NCI-H748 (cell line): ENCODE data around the gene TRPM5.
"Not testable (repeated sequence)": the region's sequence is repeated elsewhere in the genome, so short reads cannot be mapped to it uniquely, and the experiment has no call there.

Source experiments
- DNase-seq: peaks from one replicate; lab custom pipeline; 2025; ENCODE audit not compliant: unreplicated experiment; lab: John Stamatoyannopoulos, UW

Gene TRPM5, protein sequence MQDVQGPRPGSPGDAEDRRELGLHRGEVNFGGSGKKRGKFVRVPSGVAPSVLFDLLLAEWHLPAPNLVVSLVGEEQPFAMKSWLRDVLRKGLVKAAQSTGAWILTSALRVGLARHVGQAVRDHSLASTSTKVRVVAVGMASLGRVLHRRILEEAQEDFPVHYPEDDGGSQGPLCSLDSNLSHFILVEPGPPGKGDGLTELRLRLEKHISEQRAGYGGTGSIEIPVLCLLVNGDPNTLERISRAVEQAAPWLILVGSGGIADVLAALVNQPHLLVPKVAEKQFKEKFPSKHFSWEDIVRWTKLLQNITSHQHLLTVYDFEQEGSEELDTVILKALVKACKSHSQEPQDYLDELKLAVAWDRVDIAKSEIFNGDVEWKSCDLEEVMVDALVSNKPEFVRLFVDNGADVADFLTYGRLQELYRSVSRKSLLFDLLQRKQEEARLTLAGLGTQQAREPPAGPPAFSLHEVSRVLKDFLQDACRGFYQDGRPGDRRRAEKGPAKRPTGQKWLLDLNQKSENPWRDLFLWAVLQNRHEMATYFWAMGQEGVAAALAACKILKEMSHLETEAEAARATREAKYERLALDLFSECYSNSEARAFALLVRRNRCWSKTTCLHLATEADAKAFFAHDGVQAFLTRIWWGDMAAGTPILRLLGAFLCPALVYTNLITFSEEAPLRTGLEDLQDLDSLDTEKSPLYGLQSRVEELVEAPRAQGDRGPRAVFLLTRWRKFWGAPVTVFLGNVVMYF (N-terminal part only)

DNA sequence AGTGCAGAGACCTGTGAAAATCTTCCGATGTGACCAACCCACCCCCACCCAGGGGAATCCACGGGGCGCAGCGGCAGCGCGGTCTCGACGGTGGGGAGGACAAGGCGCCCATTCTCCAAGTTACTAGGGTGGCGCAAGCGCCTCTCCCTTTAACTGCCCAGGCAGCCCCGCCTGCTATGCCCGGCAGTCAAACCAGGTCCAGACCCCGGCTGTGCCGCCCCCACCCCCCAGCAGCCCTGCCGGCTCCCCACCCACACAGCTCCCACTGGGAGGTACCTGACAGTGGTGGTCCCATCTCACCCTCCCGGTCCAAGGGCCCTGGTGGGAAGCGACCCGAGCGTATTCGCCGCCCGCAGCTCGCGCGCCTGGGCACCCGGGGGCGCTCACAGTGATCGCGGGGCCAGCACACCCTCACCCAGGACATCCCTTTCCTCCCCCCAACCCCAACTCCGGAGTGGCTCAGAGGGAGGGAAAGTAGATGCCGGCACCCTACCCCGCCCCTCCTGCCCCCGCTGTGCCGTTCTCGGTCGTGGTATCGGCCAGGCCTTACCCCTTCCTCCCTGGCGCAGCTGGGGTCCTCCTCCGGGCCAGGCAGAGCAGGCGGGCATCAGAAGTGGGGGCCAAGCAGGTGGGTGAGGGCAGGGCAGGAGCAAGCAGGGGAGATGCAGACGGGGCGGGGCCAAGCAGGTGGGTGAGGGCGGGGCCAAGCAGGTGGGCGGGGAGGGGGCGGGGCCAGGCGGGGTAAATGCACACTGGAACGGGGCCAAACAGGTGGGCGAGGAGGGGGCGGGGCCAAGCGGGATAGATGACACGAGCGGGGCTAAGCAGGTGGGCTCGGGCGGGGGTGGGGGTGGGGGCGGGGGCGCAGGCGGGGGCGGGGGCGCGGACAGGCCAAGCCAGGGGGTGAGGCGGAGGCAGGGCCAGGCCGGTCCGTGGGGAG lies at the start of gene TRPM5:
TSS of gene TRPM5 (minus strand) at position 634 of the 940 bp plus-strand sequence. CDS start 21,478 bp downstream, outside the sequence.
- peak; percentile 45 for DNase-seq

DNA sequence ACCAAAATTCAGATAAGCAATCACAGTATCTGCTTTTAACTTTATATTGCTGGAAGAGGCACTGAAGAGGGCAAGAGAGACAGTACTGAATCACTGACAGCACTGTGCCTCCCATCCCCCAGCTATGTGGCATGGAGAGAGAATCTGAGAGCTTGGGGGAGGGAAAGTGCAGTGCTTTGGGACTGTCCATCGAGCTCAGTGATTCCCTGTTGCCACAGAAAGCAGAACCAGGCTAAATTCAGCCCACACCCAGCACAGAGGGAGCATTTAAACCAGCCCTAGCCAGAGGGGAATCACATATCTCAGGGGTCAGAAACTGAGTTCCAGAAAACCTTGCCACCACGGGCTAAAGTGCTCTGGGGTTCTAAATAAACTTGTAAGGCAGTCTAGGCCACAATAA lies 44.8 kb upstream of the TRPM5 start:
- DNase-seq: no peak

DNA sequence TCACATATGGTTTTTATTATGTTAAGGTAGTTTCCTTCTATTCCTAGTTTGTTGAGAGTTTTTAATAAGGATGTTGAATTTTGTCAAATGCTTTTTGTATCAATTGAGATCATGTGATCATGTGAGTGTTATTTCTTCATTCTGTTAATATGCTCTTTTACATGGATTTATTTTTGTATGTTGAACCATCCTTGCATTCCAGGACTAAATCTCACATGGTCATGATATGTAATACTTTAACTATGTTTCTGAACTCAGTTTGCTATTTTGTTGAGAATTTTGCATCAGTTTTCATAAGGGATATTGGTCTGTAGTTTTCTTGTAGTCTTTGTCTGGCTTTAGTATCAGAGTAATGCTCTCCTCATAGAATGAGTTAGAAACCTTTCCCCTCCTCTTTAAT lies 43.7 kb upstream of the TRPM5 start:
- no peak for DNase-seq

DNA sequence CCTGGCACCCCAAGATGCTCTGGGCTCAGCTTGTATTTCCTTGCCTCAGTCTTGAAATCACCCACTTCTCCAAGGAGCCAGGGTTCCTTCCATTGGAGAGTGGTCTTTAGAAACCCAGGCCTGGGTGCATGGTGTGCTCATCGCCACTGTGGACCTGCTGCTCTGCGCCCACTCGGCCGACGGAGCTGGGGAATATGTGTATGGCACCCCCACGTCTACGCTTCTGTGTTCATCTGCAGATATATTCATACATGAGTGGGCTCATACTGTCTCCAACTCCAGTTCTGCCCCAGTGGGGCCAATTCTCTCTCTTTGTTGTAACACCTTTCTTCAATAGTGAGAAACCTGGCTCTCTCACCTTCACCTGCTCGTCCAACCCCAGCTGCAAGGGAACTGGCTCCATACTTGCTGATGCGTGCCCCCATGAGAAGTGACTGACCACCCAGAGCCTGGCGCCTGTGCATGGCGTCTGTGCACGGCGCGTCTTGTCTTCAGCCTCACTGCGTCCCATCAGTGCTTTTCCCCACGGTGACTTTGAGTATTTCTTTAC lies 40.3 kb upstream of the TRPM5 start:
- no peak for DNase-seq

DNA sequence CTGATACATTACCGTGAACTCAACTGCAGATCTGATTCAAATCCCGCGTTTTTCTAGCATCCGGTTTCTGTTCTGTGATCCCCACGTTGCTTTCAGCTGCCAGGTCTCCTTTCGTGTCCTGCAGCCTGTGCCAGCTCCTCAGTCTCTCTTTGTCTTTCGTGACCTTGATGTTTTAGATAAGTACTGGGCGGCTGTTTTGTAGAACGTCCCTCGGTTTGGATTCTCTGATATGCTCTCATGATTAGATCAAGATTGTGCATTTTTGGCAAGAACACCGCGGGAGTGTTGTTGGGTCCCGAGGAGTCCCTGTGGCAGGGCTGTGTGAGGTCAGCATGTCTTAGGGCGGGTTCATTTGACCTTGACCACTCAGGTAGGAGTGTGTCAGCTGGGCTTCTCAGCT lies 39.1 kb upstream of the TRPM5 start:
- DNase-seq: peak; percentile 81

DNA sequence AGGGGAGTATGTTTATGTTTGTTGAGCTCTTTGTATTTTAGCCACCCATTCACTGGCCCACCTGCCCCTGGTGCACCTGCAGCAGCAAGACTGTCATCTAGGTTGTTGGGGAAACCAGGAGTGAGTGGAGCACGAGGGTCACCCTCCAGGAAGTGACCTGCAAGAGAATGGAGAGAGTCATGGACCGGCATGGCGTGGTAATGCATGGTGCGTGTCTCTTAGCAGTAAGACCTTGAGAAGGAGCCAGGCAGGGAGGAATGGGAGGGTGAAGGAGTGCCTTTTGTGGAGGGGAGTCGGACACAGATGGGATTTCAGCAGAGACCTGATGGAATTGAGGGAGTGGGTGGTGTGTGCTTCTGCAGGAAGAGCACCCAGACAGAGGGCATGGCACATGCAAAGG lies 38.4 kb upstream of the TRPM5 start:
- DNase-seq: peak; percentile 94

DNA sequence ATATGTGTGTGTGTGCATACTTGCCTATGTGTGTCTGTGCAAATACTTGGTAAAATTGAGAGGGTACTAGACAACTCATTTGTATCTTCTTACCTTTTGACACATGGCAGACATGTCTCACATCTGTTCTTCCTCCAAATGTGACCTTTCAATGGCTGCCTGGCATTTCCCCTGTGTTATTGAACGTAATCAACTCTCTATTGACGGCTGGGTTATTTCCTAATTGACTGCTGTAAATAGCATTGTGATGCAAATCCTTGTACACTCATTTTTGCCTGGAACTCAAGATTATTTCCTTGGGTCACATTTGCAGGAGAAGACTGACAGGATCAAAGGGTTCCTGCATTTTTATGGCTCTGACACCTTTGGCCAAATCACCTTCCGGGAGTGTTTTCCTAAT lies 37.9 kb upstream of the TRPM5 start:
- peak; percentile 87 for DNase-seq

DNA sequence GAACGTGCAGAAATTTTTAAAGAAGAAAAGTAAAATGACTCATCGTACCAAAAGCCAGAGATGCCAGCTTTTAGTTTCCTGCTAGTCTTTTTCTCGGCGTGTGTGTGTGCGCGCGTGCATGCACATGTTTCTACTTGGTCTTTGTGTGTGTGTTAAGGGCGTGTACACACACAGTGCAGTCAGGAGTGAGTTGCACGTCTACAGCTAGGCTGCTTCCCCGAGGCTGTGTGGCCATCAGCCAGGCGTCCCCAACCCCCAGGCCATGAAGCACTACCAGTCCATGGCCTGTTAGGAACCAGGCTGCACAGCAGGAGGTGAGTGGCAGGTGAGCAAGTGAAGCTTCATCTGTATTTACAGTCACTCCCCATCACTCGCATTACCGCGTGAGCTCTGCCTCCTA lies 36.9 kb upstream of the TRPM5 start:
- peak; percentile 93 for DNase-seq

DNA sequence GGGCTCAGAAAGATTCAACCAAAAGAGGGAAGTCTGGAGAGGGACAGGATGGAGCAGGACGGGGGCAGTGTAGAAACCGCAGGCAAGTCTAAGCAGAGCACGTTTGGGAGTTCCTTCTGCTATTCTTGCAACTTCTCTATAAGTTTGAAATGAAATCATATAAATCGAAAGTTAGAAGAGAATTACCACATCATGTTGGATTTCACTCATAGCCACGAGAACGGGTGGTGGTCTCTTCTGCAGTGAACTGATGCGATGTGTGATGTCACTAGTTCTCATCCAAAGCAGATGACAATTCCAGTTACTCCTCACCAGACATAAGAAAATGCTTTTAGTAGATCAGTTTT lies 36.5 kb upstream of the TRPM5 start:
- DNase-seq: no peak

DNA sequence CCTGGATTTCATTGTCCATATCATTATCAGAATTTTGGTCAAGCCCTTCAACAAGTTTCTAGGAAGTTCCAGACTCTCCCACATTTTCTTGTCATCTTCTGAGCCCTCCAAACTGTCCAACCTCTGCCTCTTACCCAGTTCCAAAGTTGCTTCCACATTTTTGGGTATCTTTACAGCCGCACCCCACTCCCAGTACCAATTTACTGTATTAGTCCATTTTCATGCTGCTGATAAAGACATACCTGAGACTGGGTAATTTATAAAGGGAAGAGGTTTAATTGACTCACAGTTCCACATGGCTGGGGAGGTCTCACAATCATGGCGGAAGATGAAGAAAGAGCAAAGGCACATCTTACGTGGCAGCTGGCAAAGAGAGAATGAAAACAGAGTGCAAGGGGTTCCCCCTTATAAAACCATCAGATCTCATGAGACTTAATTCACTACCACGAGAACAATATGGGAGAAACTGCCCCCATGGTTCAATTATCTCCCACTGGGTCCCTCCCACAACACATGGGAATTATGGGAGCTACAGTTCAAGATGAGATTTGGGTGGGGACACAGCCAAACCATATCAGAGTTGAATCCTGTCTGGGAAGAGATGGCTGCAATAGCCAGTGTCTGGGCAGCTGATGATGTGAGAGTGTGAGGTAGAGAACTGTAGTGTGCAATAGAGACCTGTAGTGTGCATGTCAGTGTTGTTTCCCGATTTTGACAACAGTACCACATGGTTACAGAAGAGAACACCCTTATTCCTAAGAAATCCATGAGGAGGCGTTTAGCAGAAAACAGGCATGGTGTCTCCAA lies 36.0 kb upstream of the TRPM5 start:
- not testable (repeated sequence) for DNase-seq

DNA sequence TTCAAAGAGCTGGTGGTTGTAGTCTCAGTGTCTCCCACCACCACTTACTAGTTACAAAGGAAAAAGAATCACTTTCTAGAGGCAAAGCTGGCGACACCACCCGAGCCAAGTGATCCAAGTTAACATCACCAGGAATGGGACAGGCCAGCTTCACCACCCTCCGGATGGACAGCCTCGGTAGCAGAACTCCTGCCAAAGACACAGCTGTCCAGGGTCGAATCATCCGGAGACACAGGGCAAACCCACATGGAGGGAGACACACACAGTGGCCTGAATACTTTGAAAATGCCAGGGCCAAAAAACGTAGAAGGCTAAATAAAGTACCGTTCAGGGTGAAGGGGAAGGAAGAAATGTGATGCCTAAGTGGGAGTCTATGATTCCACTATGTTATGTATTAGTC lies 33.6 kb upstream of the TRPM5 start:
- no peak for DNase-seq

DNA sequence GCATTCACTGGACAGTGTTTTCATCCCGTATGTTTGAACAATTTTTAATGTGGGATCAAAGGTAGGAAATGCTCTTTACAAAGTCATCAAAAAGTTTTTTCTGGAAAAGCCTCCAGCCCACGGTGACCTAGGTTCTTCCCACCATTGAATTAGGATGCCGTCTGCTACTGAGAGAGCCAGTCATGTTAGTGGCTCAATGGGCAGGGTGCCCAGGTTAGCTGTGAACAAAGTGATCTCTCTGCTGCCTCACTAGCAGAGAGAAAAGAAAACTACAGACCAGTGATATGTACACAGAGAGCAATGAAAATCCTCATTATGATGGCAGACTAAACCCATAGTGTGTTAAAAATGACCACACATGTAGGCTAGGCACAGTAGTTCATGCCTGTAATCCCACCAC lies 32.9 kb upstream of the TRPM5 start:
- no peak for DNase-seq

DNA sequence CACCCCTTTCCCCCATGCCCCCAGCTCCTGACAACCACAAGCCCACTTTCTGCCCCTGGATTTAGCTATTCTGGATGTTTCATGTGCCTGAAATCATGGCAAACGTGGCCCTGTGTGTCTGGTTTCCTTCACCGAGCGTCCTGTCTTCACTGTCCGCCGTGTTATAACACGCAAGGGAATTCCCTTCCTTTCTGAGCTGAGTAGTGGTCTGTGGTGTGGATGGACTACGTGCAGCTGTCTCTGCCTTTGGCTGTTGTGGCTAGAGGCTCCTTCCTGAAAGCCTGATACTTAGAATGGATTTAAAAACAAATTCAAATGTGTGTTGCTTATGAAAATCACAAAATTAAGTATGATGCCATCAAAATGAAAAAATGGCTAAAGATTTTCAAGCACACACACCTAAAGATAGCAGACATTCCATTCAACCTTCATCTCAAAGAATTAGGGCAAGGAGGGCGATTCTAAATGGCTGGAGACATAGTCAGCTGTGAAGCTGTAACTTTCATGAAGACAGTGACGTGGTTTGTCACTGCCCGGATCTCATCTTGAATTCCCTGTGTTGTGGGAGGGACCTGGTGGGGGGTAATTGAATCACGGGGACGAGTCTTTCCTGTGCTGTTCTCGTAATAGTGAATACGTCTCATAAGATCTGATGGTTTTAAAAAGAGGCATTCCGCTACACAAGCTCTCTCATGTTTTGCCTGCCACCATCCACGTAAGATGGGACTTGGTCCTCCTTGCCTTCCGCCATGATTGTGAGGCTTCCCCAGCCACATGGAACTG lies 31.0 kb upstream of the TRPM5 start:
- no peak for DNase-seq

DNA sequence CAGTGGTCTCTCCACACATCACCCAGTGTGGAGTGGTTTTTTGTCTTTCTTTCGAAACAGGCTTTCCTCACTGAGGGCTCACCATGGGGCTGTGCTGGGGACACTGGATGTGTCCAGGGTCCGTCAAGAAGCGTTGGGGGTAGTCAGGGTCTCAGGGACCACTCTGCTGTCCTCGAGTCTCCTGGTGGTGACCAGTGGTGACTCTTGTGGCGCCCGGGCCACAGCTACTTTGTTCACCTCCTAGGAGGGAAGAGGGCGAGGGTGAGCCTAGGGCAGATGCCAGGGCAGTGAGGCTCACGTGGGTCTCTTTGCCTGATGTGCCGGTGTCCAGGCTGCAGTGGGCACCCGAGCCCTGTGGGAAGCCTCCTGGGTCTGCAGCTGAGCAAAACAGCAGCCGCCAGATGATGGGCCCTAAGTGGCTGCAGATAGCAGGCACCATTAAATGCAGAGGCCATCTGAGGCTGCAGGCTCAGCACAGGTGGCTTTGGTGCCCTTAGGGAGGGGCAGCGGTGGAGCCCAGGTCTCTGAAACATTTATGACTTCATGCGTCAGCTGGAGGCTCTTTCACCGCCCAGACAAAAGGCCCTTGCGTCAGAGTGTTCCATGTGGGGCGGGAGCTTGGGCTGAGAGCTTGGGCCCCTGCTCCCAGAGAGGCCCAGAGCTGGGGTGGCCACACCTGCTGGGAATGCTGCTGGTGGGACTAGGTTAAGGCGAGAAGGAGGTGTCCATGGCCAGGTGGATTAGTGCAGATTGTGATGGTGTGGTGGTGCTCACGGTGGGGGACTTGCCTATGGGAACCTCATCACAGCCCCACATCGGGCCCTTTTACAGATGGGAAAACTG lies 30.0 kb upstream of the TRPM5 start:
- DNase-seq: peak; percentile 85

DNA sequence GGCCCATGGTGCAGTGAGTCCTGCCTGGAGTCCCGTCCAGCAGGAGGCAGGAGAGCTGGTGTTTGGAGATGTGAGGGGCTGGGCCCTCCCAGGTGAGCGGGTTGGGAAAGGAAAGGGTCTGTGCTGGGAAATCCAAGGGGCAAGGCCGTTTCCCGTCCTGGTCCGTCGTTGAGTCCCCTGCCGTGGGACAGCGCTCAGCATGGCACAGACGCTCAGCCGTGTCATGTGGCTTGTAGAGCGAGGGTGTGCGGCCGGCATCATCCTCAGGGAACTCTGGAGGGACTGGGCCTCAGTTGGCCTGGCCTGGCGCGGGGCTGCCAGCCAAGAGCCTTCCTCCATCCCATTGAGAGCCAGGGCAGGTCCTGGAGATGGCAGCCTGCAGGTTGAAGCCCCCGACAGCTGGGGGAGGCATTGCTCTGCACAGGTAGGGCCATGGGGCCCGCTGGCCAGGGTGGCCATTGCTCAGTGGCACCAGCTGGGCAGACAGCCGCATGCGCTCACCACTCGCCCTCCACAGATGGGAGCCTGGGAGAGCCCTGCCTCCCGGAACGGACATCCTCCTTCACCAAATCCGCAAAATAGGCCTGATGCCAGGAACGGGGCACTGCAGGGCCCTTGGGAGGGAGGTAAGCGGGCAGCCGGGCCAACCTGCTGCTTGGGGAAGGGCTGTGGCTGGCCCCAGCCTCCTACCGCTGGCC lies 29.2 kb upstream of the TRPM5 start:
- DNase-seq: no peak

DNA sequence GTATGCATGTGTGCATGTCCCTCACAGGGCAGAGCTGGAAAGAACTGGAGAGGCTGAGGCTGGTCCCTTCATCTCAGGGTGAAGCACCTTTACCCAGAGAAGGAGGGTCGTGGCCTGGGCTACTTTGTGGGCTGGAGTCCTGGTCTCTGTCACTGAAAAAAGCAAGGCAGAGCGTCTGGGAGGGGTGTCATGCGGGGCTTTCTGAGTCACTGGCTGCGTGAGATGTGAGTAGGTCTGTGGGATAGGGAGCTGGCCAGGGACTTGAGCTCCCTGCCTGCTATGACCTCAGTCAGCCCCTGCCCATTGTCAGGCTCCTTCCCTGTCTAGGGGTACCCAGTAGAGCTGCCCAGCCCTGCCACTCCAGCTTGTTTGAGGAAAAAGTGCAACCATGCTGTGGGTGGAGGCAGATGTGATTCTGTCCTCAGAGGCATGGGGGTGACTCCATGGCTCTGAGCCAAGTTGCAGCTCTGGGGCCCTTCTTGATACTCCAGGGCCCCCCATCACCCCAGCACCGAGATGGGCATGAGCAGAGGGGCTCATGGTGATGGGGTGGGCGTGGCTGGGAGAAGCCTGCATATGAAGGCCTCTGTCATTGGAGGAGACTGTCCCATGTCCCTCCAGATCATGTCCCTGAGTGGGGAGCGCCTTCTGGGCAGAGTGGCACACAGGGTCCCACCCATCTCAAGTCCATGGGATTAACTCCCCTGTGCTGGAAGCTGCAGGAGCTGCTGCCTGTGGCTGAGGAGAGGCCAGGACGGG lies 28.3 kb upstream of the TRPM5 start:
- DNase-seq: no peak

DNA sequence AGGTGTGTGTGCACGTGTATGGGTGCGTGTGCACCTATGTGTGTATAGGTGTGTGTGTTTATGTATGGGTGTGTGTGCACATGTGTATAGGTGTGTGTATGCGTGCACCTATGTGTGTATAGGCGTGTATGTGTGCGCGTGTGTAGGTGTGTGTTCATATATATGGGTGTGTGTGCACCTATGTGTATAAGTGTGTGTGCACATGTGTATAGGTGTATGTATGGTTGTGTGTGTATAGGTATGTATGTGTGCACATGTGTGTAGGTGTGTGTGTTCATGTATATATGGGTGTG lies 27.4 kb upstream of the TRPM5 start:
- DNase-seq: no peak
